Esophagus squamous epithelium (tissue), 5 donors: Measurements from ENCODE around the gene TIPIN. TPM values are rescaled to one million over a fixed set of nuclear protein-coding genes. Genes with fewer than 3 reads are reported as not detected.

Experiments
- DNase-seq: peaks from one replicate; lab custom pipeline; 2025; lab: John Stamatoyannopoulos, UW
- H3K27ac ChIP-seq, 4 donors: fragments of 200-600 bp; sonication (generic); one replicate each; pipeline ENCODE4 v1.5.1; 2016 to 2019; ENCODE audit warnings: mild to moderate bottlenecking in 1 of 4
- H3K27me3 ChIP-seq, 4 donors: fragments of 200-600 bp; sonication (generic); 1 replicate in 3 of 4; 2 replicates in 1 of 4; pipeline versions ENCODE4 v1.5.1 to v1.6.0; 2017 to 2021; ENCODE audit warnings: antibody characterized with exemption in 1 of 4
- H3K36me3 ChIP-seq, 3 donors: fragments of 200-600 bp; sonication (generic); one replicate each; pipeline ENCODE4 v1.5.1; 2016 to 2019
- H3K4me1 ChIP-seq, 3 donors: fragments of 200-600 bp; sonication (generic); one replicate each; pipeline ENCODE4 v1.5.1; 2017 to 2019
- H3K4me3 ChIP-seq, 4 donors: fragments of 200-600 bp; sonication (generic); 1 replicate in 3 of 4; 2 replicates in 1 of 4; pipeline ENCODE4 v1.5.1; 2016 to 2019; ENCODE audit warnings: mild to moderate bottlenecking in 2 of 4, moderate library complexity in 1 of 4
- H3K9me3 ChIP-seq, 3 donors: fragments of 200-600 bp; sonication (generic); one replicate each; pipeline ENCODE4 v1.5.1; 2016 to 2019
- CTCF ChIP-seq, 6 experiments: fragments of 450-650 bp in 4 of 6; fragments of 200-600 bp in 2 of 6; sonication (generic) in 2 of 6; IDR thresholded peaks; one replicate each; pipeline ENCODE4 v1.5.1; 2016 to 2019; ENCODE audit warnings: antibody characterized with exemption in 6 of 6, mild to moderate bottlenecking in 4 of 6, moderate library complexity in 4 of 6
- POLR2A ChIP-seq, 4 donors: fragments of 450-650 bp; IDR thresholded peaks; one replicate each; pipeline ENCODE4 v1.6.1; 2017; ENCODE audit warnings: antibody characterized with exemption in 4 of 4, mild to moderate bottlenecking in 4 of 4, moderate library complexity in 3 of 4
- WGBS, 2 donors: methylation state at CpG; one replicate each; pipeline ENCODE4 v1.1.5; 2018; 5-methylcytosine and 5-hydroxymethylcytosine counted together
- intact Hi-C: fragments of 100-400 bp; cut with DNase I; formaldehyde crosslinking; loops from one replicate; pipeline ENCODE4 v1.15.0; 2022
- total RNA-seq, 4 donors: library from RNA; depleted of rRNA; stranded (reverse); fragments of >200 nt; gene quantifications; one replicate each; pipeline ENCODE4 v1.1.0, GENCODE V29; 2016
- donor health status: DM: yes; HTN: yes; CAD: no.

Gene TIPIN
- total RNA-seq, 4 donors from 2014 or later, result 2.5 to 10.0 (median 6.7) TPM

DNA sequence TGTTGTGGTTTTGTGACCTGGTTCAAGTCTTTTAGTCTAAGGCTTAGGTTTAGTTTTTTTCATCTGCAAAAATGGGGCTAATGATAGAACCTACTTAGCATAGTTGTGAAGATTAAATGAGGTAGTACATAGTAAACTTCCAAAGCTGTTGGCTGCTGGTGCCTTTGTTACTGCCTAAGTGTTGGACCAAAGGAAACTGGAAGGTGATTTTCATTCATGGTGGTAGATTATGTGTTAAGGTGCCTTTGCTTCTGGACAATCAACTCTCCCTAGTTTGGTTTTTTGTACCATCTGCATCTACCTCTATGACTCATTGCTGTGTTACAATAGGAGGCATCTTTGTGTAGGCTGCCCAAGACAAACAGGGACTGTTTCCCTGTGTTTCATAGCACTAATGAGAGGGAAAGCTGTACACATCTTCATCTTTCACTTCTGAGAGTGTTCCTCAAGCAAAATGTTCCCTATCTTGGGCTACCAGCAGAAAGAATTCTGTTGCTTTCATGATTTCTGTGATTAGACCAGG lies 33.4 kb upstream of the TIPIN start:
- no peak overlapping the region for H3K4me3 ChIP-seq
- H3K9me3 ChIP-seq, result no peaks in the 10 kb centered on the region
- H3K27me3 ChIP-seq, result no peaks in the 10 kb centered on the region
- intact Hi-C loops, result loop anchor here (5.0 kb wide), 1 partner anchor 107 kb away; the partner anchor contains the start of gene SNAPC5
- H3K36me3 ChIP-seq, result no peaks in the 10 kb centered on the region
- peak overlapping the region in 3 of 4 donors; percentile 22 to 53 (median 35) for H3K27ac ChIP-seq
- H3K4me1 ChIP-seq, result peaks cover 13 to 48% (median 15%) of the 10 kb centered on the region in 3 donors
- DNase-seq, result no peak
- no peak for TF ChIP-seq POLR2A (IDR thresholded peaks at IDR 0.05)
- no peak for TF ChIP-seq CTCF (IDR thresholded peaks at IDR 0.05)

- Histone ChIP-seq H3K27ac (peak overlapping the region in 1 of 4 donors; percentile 53), H3K9me3 (no peaks in the 10 kb centered on the region), H3K27me3 (no peaks in the 10 kb centered on the region), H3K36me3 (no peaks in the 10 kb centered on the region), H3K4me1 (peaks cover 13 to 48% (median 15%) of the 10 kb centered on the region in 3 donors), H3K4me3 (no peak overlapping the region)
- TF ChIP-seq POLR2A (IDR thresholded peaks at IDR 0.05) (no peak), CTCF (IDR thresholded peaks at IDR 0.05) (no peak)
- intact Hi-C loops, result loop anchor here (5.0 kb wide), 1 partner anchor 108 kb away; the partner anchor contains the start of gene SNAPC5
- DNase-seq, result no peak
- 82 to 85% methylated on average over 13 to 14 of the region's 14 CpGs for WGBS, 2 donors
Observed at GRCh38 chr15:66389098-66389858, 32.8 kb upstream of the TIPIN start.

- H3K27ac ChIP-seq, result no peak overlapping the region
- no peaks in the 10 kb centered on the region for H3K9me3 ChIP-seq
- intact Hi-C loops, result loop anchor here (5.0 kb wide), 1 partner anchor 109 kb away; the partner anchor contains the start of gene SNAPC5
- H3K36me3 ChIP-seq, result no peaks in the 10 kb centered on the region
- no peaks in the 10 kb centered on the region for H3K27me3 ChIP-seq
- WGBS, 2 donors, result 76 to 78% methylated on average over 5 of the region's 5 CpGs
- no peak for TF ChIP-seq POLR2A (IDR thresholded peaks at IDR 0.05)
- no peak for TF ChIP-seq CTCF (IDR thresholded peaks at IDR 0.05)
- no peak for DNase-seq
- H3K4me1 ChIP-seq, result peaks cover 13 to 48% (median 15%) of the 10 kb centered on the region in 3 donors
- H3K4me3 ChIP-seq, result peak overlapping the region in 3 of 4 donors; percentile 87 to 98 (median 88)
Observed at GRCh38 chr15:66388576-66388975, 32.1 kb upstream of the TIPIN start.

GRCh38 chr15:66388043-66388363 lies 31.5 kb upstream of the TIPIN start:
- no peak for TF ChIP-seq POLR2A (IDR thresholded peaks at IDR 0.05)
- TF ChIP-seq CTCF (IDR thresholded peaks at IDR 0.05), result no peak
- no peak for DNase-seq
- 24 to 27% methylated on average over 3 of the region's 3 CpGs for WGBS, 2 donors
- peak overlapping the region; percentile 94 to 98 (median 96) for H3K27ac ChIP-seq
- no peaks in the 10 kb centered on the region for H3K9me3 ChIP-seq
- H3K4me1 ChIP-seq, result peaks cover 13 to 48% (median 15%) of the 10 kb centered on the region in 3 donors
- intact Hi-C loops, result loop anchor here (5.0 kb wide), 1 partner anchor 109 kb away; the partner anchor contains the start of gene SNAPC5
- no peaks in the 10 kb centered on the region for H3K27me3 ChIP-seq
- H3K4me3 ChIP-seq, result peak overlapping the region; percentile 67 to 98 (median 88)
- H3K36me3 ChIP-seq, result no peaks in the 10 kb centered on the region
